K562 (cell line): ENCODE measurements around the gene SCP2. TPM values are rescaled to one million over a fixed set of nuclear protein-coding genes. Genes with fewer than 3 reads are reported as not detected.
"Not testable (repeated sequence)": the region's sequence is repeated elsewhere in the genome, so short reads cannot be mapped to it uniquely, and the experiment has no call there.

ENCODE experiments used
- ATAC-seq: fragments of 200-7000 bp; cut with Tn5 transposase; 3 replicates; pipeline ENCODE4 v1.9.1; 2020; ENCODE audit warnings: moderate library complexity
- BruUV-seq: library from RNA; stranded (reverse); fragments of 400-500 nt; replicated peaks from 2 replicates; lab custom pipeline; 2021; lab: Mats Ljungman, UMichigan
- CTCF ChIA-PET: fragments of 300-600 bp; formaldehyde crosslinking; extraction: SDS; loops from one replicate; lab custom pipeline; 2021; ENCODE audit warnings: low intra/inter-chr PET ratio; lab: Yijun Ruan, JAX
- POLR2A ChIA-PET: fragments of 300-600, 350-650 bp; sonication (Branson Sonifier 250); formaldehyde crosslinking; extraction: SDS; loops from one replicate; lab custom pipeline; 2021; ENCODE audit warnings: antibody characterized with exemption, inconsistent platforms; lab: Yijun Ruan, JAX
- DNase-seq, 4 experiments: peaks; one replicate each; pipeline versions ENCODE4 v3.0.0 to v3.0.0-alpha.2; 2011 to 2018; ENCODE audit warnings: low spot score in 3 of 4, mixed read lengths in 3 of 4; ENCODE audit errors: extremely low read depth in 1 of 4
- FAIRE-seq: peaks from 2 replicates; lab custom pipeline; 2011; peaks lifted over from hg19 to GRCh38; lab: Jason Lieb, UNC
- H2AFZ ChIP-seq: 2 replicates; pipeline ENCODE4 v1.6.0; 2011; ENCODE audit warnings: low read depth, low read length, control low read depth, inconsistent platforms
- H3K27ac ChIP-seq: fragments of 200-600 bp; 3 replicates; pipeline ENCODE4 v1.8.0; 2011; ENCODE audit warnings: low read depth, mild to moderate bottlenecking, control low read depth, inconsistent platforms, low read length, moderate library complexity, mixed read lengths; ENCODE audit errors: extremely low read depth
- H3K27me3 ChIP-seq, 2 experiments: fragments of 300-600 bp in 1 of 2; 2 replicates in 1 of 2; 3 replicates in 1 of 2; pipeline versions ENCODE4 v1.6.0 to v1.8.0; 2011; ENCODE audit warnings: inconsistent platforms in 2 of 2, low read length in 2 of 2, mild to moderate bottlenecking in 1 of 2, mixed read lengths in 1 of 2, moderate library complexity in 1 of 2; ENCODE audit not compliant: control insufficient read depth in 2 of 2, insufficient read depth in 2 of 2
- H3K36me3 ChIP-seq: fragments of 300-600 bp; 3 replicates; pipeline ENCODE4 v1.8.0; 2011; ENCODE audit warnings: mild to moderate bottlenecking, low read length, inconsistent platforms; ENCODE audit not compliant: control insufficient read depth, insufficient read depth
- H3K4me1 ChIP-seq, 2 experiments: fragments of 200-600 bp in 1 of 2; replicated peaks in 1 of 2; 2 replicates in 1 of 2; 3 replicates in 1 of 2; pipeline versions ENCODE4 v1.5.1 to v1.8.0; 2011; ENCODE audit warnings: inconsistent platforms in 2 of 2, low read length in 2 of 2, mild to moderate bottlenecking in 1 of 2, mixed read lengths in 1 of 2, moderate library complexity in 1 of 2; ENCODE audit not compliant: control insufficient read depth in 2 of 2, insufficient read depth in 2 of 2
- H3K4me2 ChIP-seq: 2 replicates; pipeline ENCODE4 v1.6.1; 2011; ENCODE audit warnings: low read length, control low read depth, inconsistent platforms, mixed read lengths; ENCODE audit not compliant: insufficient read depth
- H3K4me3 ChIP-seq: fragments of 200-600 bp; sonication (generic), shearing (Covaris generic); 2 replicates; pipeline ENCODE4 v1.5.1; 2016; ENCODE audit warnings: control low read depth, inconsistent platforms
- H3K79me2 ChIP-seq: fragments of 200-600 bp; 3 replicates; pipeline ENCODE4 v1.8.0; 2011; ENCODE audit warnings: low read length, inconsistent platforms; ENCODE audit not compliant: control insufficient read depth, insufficient read depth
- H3K9ac ChIP-seq, 2 experiments: 2 replicates each; pipeline versions ENCODE4 v1.6.0 to v1.6.1; 2011; ENCODE audit warnings: low read depth in 2 of 2, low read length in 2 of 2, control low read depth in 1 of 2, inconsistent platforms in 1 of 2, mild to moderate bottlenecking in 1 of 2, mixed read lengths in 1 of 2; ENCODE audit not compliant: insufficient read depth in 1 of 2
- H3K9me1 ChIP-seq: one replicate; pipeline ENCODE4 v1.6.0; 2011; ENCODE audit warnings: inconsistent platforms, mild to moderate bottlenecking, low read length, moderate library complexity; ENCODE audit not compliant: control insufficient read depth, insufficient read depth
- H3K9me3 ChIP-seq: replicated peaks from 2 replicates; pipeline ENCODE4 v1.5.1; 2011; ENCODE audit warnings: low read depth, low read length, inconsistent platforms; ENCODE audit not compliant: control insufficient read depth, insufficient read depth
- H4K20me1 ChIP-seq: replicated peaks from 2 replicates; pipeline ENCODE4 v1.6.1; 2011; ENCODE audit warnings: low read length, inconsistent platforms, mixed read lengths; ENCODE audit not compliant: control insufficient read depth, insufficient read depth
- BCOR ChIP-seq: fragments of 450-650 bp; IDR thresholded peaks from 2 replicates; pipeline ENCODE4 v1.6.1; 2016
- KDM1A ChIP-seq, 2 experiments: fragments of 450-650 bp; IDR thresholded peaks; 2 replicates each; pipeline ENCODE4 v1.6.1; 2016; ENCODE audit warnings: mild to moderate bottlenecking in 2 of 2
- SMARCA5 ChIP-seq: fragments of 450-650 bp; IDR thresholded peaks from 2 replicates; pipeline ENCODE4 v1.6.1; 2016
- ZNF146 ChIP-seq: IDR thresholded peaks from one replicate; pipeline ENCODE4 v1.6.1; 2018; ENCODE audit warnings: missing compliant biosample characterization; ENCODE audit not compliant: unreplicated experiment
- ZNF507 ChIP-seq: conservative IDR thresholded peaks from 2 replicates; pipeline ENCODE4 v1.6.1; 2017; ENCODE audit warnings: missing genetic modification characterization, missing compliant biosample characterization
- WGBS: fragments of 100-300 bp; shearing (Covaris generic); methylation state at CpG from one replicate; pipeline ENCODE4 v1.1.6; 2016; ENCODE audit warnings: low coverage, mixed read lengths; ENCODE audit not compliant: insufficient coverage; ENCODE audit errors: missing lambda C conversion rate; 5-methylcytosine and 5-hydroxymethylcytosine counted together
- in situ Hi-C: fragments of 300-500 bp; cut with MboI; formaldehyde crosslinking; loops from 4 replicates; pipeline ENCODE4 v1.15.0; 2018; ENCODE audit warnings: inconsistent platforms, mixed read lengths
- intact Hi-C: fragments of 100-400 bp; cut with micrococcal nuclease; formaldehyde crosslinking; loops from 2 replicates; pipeline ENCODE4 v1.14.2; 2022
- polyA plus RNA-seq, 8 experiments: library from polyadenylated mRNA; depleted of rRNA in 4 of 8; stranded (reverse) in 5 of 8; unstranded in 3 of 8; fragments of >200 nt; fragmentation: Nextera tagmentation in 2 of 8; fragmentation: Illumina TruSeq in 1 of 8; extraction: Ambion mirVana in 2 of 8; extraction: Trizol in 1 of 8; gene quantifications; 2 replicates each; pipeline versions ENCODE4 v1.2.1 to v1.2.3, GENCODE V29; 2011 to 2014; ENCODE audit warnings: inconsistent platforms in 1 of 8, missing spikeins in 1 of 8
- total RNA-seq, 7 experiments: library from RNA; depleted of rRNA in 6 of 7; stranded (reverse); fragments of >200 nt in 6 of 7; fragmentation: Illumina TruSeq in 2 of 7; extraction: Trizol in 2 of 7; gene quantifications; 2 replicates each; pipeline versions ENCODE4 v1.2.1 to v1.2.3, GENCODE V29; 2011 to 2021; ENCODE audit warnings: low replicate concordance in 1 of 7

The SCP2 gene
- total and polyA plus RNA-seq, 9 of the 15 experiments (the other 6 are each of a cell fraction or from before 2014, with no cell fraction given): 63.8 to 258 (median 106) TPM

DNA sequence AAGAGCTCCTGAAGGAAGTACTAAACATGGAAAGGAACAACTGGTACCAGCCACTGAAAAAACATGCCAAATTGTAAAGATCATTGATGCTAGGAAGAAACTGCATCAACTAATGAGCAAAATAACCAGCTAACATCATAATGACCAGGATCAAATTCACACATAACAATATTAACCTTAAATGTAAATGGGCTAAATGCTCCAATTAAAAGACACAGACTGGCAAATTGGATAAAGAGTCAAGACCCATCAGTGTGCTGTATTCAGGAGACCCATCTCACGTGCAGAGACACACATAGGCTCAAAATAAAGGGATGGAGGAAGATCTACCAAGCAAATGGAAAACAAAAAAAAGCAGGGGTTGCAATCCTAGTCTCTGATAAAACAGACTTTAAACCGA lies 79.5 kb downstream of the SCP2 start:
- H3K4me3 ChIP-seq, DNase-seq, H3K9me3 ChIP-seq, H3K9me1 ChIP-seq, H2AFZ ChIP-seq, BruUV-seq, ATAC-seq, in situ Hi-C loops, H3K9ac ChIP-seq, FAIRE-seq, H3K4me2 ChIP-seq, H3K79me2 ChIP-seq, intact Hi-C loops, H3K36me3 ChIP-seq, H3K27me3 ChIP-seq, H3K27ac ChIP-seq, POLR2A ChIA-PET, CTCF ChIA-PET, H3K4me1 ChIP-seq, H4K20me1 ChIP-seq: not testable (repeated sequence)
- no CpG with 5 or more reads among the region's 2 CpGs for WGBS
- TF ChIP-seq ZNF507: peak; percentile 89

DNA sequence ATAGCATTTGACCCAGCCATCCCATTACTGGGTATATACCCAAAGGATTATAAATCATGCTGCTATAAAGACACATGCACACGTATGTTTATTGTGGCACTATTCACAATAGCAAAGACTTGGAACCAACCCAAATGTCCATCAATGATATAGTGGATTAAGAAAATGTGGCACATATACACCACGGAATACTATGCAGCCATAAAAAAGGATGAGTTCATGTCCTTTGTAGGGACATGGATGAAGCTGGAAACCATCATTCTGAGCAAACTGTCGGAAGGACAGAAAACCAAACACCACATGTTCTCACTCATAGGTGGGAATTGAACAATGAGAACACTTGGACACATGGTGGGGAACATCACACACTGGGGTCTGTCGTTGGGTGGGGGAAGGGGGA lies 83.2 kb downstream of the SCP2 start:
- POLR2A ChIA-PET: interaction anchor here (1.0 kb wide), 1 partner anchor 15 kb away, joined by 3 read pairs; no protein-coding TSS in a partner anchor
- H3K4me2 ChIP-seq, BruUV-seq, H3K27ac ChIP-seq, FAIRE-seq, H3K9me3 ChIP-seq, ATAC-seq, H3K4me3 ChIP-seq, H3K79me2 ChIP-seq, H3K27me3 ChIP-seq, intact Hi-C loops, H3K9ac ChIP-seq, H4K20me1 ChIP-seq, in situ Hi-C loops, H2AFZ ChIP-seq, CTCF ChIA-PET, H3K9me1 ChIP-seq, DNase-seq, H3K36me3 ChIP-seq: not testable (repeated sequence)
- 35% methylated on average over 4 of the region's 4 CpGs for WGBS
- H3K4me1 ChIP-seq: peaks cover 0 to 10% of the 10 kb centered on the region in 2 experiments; a peak in 3 of 5 replicates
- TF ChIP-seq KDM1A (IDR thresholded peaks at IDR 0.05): peak; percentile 51 to 61; a peak in 2 of 4 replicates
- TF ChIP-seq ZNF146 (CRISPR knock-in tag): peak; percentile 76
- 0 out of 2 replicates have a peak, but pooled peaks have one; percentile 23 for TF ChIP-seq SMARCA5
- peak; percentile 86 for TF ChIP-seq BCOR
